ENCODE measurements around the gene SLC66A2.

The SLC66A2 gene

GRCh38 chr18:79949697-79950487, 1.6 kb downstream of the SLC66A2 start:
- DNase-seq: no peak

- no peak for DNase-seq
Measured at GRCh38 chr18:79948719-79949411, 2.6 kb downstream of the SLC66A2 start.

- no peak for DNase-seq
Measured at GRCh38 chr18:79947881-79948610, 3.4 kb downstream of the SLC66A2 start.

- DNase-seq: no peak
Measured at GRCh38 chr18:79947054-79947755, 4.2 kb downstream of the SLC66A2 start.

GRCh38 chr18:79945118-79946042, 6.1 kb downstream of the SLC66A2 start:
- no peak for DNase-seq

- DNase-seq: no peak
Measured at GRCh38 chr18:79944746-79945117, 6.7 kb downstream of the SLC66A2 start.

GRCh38 chr18:79944126-79944731, 7.2 kb downstream of the SLC66A2 start:
- no peak for DNase-seq

GRCh38 chr18:79943608-79944125, 7.8 kb downstream of the SLC66A2 start:
- DNase-seq: no peak

- no peak for DNase-seq
Measured at GRCh38 chr18:79942786-79943607, 8.5 kb downstream of the SLC66A2 start.

- DNase-seq: no peak
Measured at GRCh38 chr18:79942211-79942610, 9.2 kb downstream of the SLC66A2 start.

GRCh38 chr18:79941473-79942119, 9.9 kb downstream of the SLC66A2 start:
- no peak for DNase-seq

GRCh38 chr18:79940814-79941472, 10.5 kb downstream of the SLC66A2 start:
- DNase-seq: no peak

GRCh38 chr18:79940126-79940813, 11.2 kb downstream of the SLC66A2 start:
- no peak for DNase-seq

- DNase-seq: no peak
Measured at GRCh38 chr18:79939096-79939495, 12.4 kb downstream of the SLC66A2 start.

- no peak for DNase-seq
Measured at GRCh38 chr18:79938196-79938595, 13.3 kb downstream of the SLC66A2 start.

- no peak for DNase-seq
Measured at GRCh38 chr18:79937103-79937860, 14.2 kb downstream of the SLC66A2 start.

- no peak for DNase-seq
Measured at GRCh38 chr18:79936641-79937040, 14.8 kb downstream of the SLC66A2 start.

GRCh38 chr18:79935925-79936324, 15.5 kb downstream of the SLC66A2 start:
- DNase-seq: no peak
